Ovary (tissue), 3 donors: ENCODE measurements around the gene ENOSF1.

ENCODE experiments used
- CTCF ChIP-seq, 3 donors: fragments of 450-650 bp in 2 of 3; fragments of 200-600 bp in 1 of 3; IDR thresholded peaks; one replicate each; pipeline versions ENCODE4 v1.5.1 to v1.8.0; 2016 to 2022; ENCODE audit warnings: antibody characterized with exemption in 3 of 3, mild to moderate bottlenecking in 1 of 3
- POLR2A ChIP-seq: fragments of 450-650 bp; IDR thresholded peaks from one replicate; pipeline ENCODE4 v1.6.1; 2017; ENCODE audit warnings: antibody characterized with exemption, mild to moderate bottlenecking, moderate library complexity
- donor health status: DM: no; HTN: no; CAD: no.

- TF ChIP-seq CTCF (IDR thresholded peaks at IDR 0.05) (no peak), POLR2A (no peak)
Measured at GRCh38 chr18:676069-676468, 36.4 kb downstream of the ENOSF1 start.
